Activated B cell treated with CpG ODN at 0.5 μM for 24 hours (primary cell): ENCODE results near the gene USP49. TPM values are rescaled to one million over a fixed set of nuclear protein-coding genes. Genes with fewer than 3 reads are reported as not detected.
"Not testable (repeated sequence)": the region's sequence is repeated elsewhere in the genome, so short reads cannot be mapped to it uniquely, and the experiment has no call there.

Experiments
- ATAC-seq: fragments of 200-7000 bp; cut with Tn5 transposase; one replicate; pipeline ENCODE4 v1.10.0; 2021; ENCODE audit warnings: low read depth, mild to moderate bottlenecking, moderate library complexity
- CTCF ChIA-PET: fragments of 350-600 bp; sonication (Branson Sonifier 250); formaldehyde crosslinking; loops from one replicate; lab custom pipeline; 2021; ENCODE audit warnings: antibody characterized with exemption; lab: Charles Lee
- POLR2A ChIA-PET: fragments of 350-600 bp; sonication (Branson Sonifier 250); formaldehyde crosslinking; loops from one replicate; lab custom pipeline; 2021; ENCODE audit warnings: antibody characterized with exemption; lab: Charles Lee
- DNase-seq: peaks from one replicate; pipeline ENCODE4 v3.0.0; 2022
- H3K27ac Mint-ChIP-seq: one replicate; pipeline ENCODE4 v1.8.0; 2020; ENCODE audit warnings: mixed read lengths
- H3K27me3 Mint-ChIP-seq: one replicate; pipeline ENCODE4 v1.8.0; 2021; ENCODE audit warnings: mixed read lengths
- H3K36me3 Mint-ChIP-seq: one replicate; pipeline ENCODE4 v1.8.0; 2021; ENCODE audit warnings: low read depth, mixed read lengths
- H3K4me1 Mint-ChIP-seq: one replicate; pipeline ENCODE4 v1.8.0; 2021; ENCODE audit warnings: mixed read lengths
- H3K4me3 Mint-ChIP-seq: one replicate; pipeline ENCODE4 v1.8.0; 2020; ENCODE audit warnings: mild to moderate bottlenecking, mixed read lengths
- H3K9me3 Mint-ChIP-seq: one replicate; pipeline ENCODE4 v1.8.0; 2020; ENCODE audit warnings: mixed read lengths
- CTCF ChIP-seq: fragments of 200-600 bp; IDR thresholded peaks from one replicate; pipeline ENCODE4 v1.8.0; 2022; ENCODE audit warnings: antibody characterized with exemption, mild to moderate bottlenecking
- intact Hi-C: fragments of 100-400 bp; cut with micrococcal nuclease; formaldehyde crosslinking; loops from one replicate; pipeline ENCODE4 v1.15.1; 2024
- total RNA-seq: library from RNA; stranded (reverse); gene quantifications from 2 replicates; pipeline ENCODE4 v1.2.3, GENCODE V29; 2022

USP49 gene
- total RNA-seq, 1 donor from 2014 or later = 7.7 TPM

- ChIA-PET CTCF (no interaction called here), POLR2A (no interaction called here)
- H3K36me3 Mint-ChIP-seq = peaks cover 2% of the 10 kb centered on the region
- no peaks in the 10 kb centered on the region for H3K9me3 Mint-ChIP-seq
- H3K4me3 Mint-ChIP-seq = no peak overlapping the region
- ATAC-seq (no peak), DNase-seq (no peak)
- intact Hi-C loops = loop anchor here (10.0 kb wide), 1 partner anchor 56 kb away; no protein-coding TSS in a partner anchor
- H3K4me1 Mint-ChIP-seq = no peaks in the 10 kb centered on the region
- no peak for TF ChIP-seq CTCF
- H3K27me3 Mint-ChIP-seq = no peaks in the 10 kb centered on the region
- H3K27ac Mint-ChIP-seq = no peak overlapping the region
Observed at GRCh38 chr6:41818271-41819054, 76.7 kb downstream of the USP49 start.

- H3K9me3 Mint-ChIP-seq = no peaks in the 10 kb centered on the region
- TF ChIP-seq CTCF = no peak
- intact Hi-C loops = loop anchor here (10.0 kb wide), 1 partner anchor 59 kb away; no protein-coding TSS in a partner anchor
- H3K36me3 Mint-ChIP-seq = no peaks in the 10 kb centered on the region
- no peaks in the 10 kb centered on the region for H3K27me3 Mint-ChIP-seq
- H3K4me3 Mint-ChIP-seq = no peak overlapping the region
- H3K4me1 Mint-ChIP-seq = no peaks in the 10 kb centered on the region
- H3K27ac Mint-ChIP-seq = no peak overlapping the region
- DNase-seq (no peak), ATAC-seq (no peak)
- POLR2A ChIA-PET = no interaction called here
- CTCF ChIA-PET = no interaction called here
Observed at GRCh38 chr6:41815587-41815986, 79.6 kb downstream of the USP49 start.

- POLR2A ChIA-PET = no interaction called here
- CTCF ChIA-PET = no interaction called here
- no peaks in the 10 kb centered on the region for H3K4me1 Mint-ChIP-seq
Observed at GRCh38 chr6:41814629-41815028, 80.5 kb downstream of the USP49 start.

GRCh38 chr6:41813956-41814355, 81.2 kb downstream of the USP49 start:
- no peaks in the 10 kb centered on the region for H3K9me3 Mint-ChIP-seq
- no peak for TF ChIP-seq CTCF
- H3K36me3 Mint-ChIP-seq = no peaks in the 10 kb centered on the region
- no peak overlapping the region for H3K27ac Mint-ChIP-seq
- CTCF ChIA-PET = no interaction called here
- ATAC-seq (no peak), DNase-seq (no peak)
- H3K4me3 Mint-ChIP-seq = no peak overlapping the region
- intact Hi-C loops = loop anchor here (10.0 kb wide), 1 partner anchor 61 kb away; no protein-coding TSS in a partner anchor
- no peaks in the 10 kb centered on the region for H3K27me3 Mint-ChIP-seq
- POLR2A ChIA-PET = no interaction called here
- no peaks in the 10 kb centered on the region for H3K4me1 Mint-ChIP-seq

More at GRCh38 chr6:41814629-41815028, 80.5 kb downstream of the USP49 start:
- DNase-seq (no peak), ATAC-seq (no peak)
- Mint-ChIP-seq H3K36me3 (no peaks in the 10 kb centered on the region), H3K9me3 (no peaks in the 10 kb centered on the region), H3K27me3 (no peaks in the 10 kb centered on the region), H3K27ac (no peak overlapping the region), H3K4me3 (no peak overlapping the region)
- TF ChIP-seq CTCF = no peak
- intact Hi-C loops = loop anchor here (10.0 kb wide), 1 partner anchor 60 kb away; no protein-coding TSS in a partner anchor

GRCh38 chr6:41813469-41813868, 81.7 kb downstream of the USP49 start:
- Mint-ChIP-seq H3K36me3 (no peaks in the 10 kb centered on the region), H3K4me3 (no peak overlapping the region), H3K9me3 (no peaks in the 10 kb centered on the region), H3K27me3 (no peaks in the 10 kb centered on the region), H3K4me1 (no peaks in the 10 kb centered on the region), H3K27ac (no peak overlapping the region)
- POLR2A ChIA-PET = no interaction called here
- no peak for DNase-seq
- CTCF ChIA-PET = no interaction called here
- intact Hi-C loops = loop anchor here (10.0 kb wide), 1 partner anchor 61 kb away; no protein-coding TSS in a partner anchor
- no peak for TF ChIP-seq CTCF
- no peak for ATAC-seq

- POLR2A ChIA-PET, H3K27ac Mint-ChIP-seq, H3K27me3 Mint-ChIP-seq, ATAC-seq, H3K9me3 Mint-ChIP-seq, H3K4me3 Mint-ChIP-seq, DNase-seq, H3K4me1 Mint-ChIP-seq, H3K36me3 Mint-ChIP-seq, CTCF ChIA-PET: not testable (repeated sequence)
- intact Hi-C loops = loop anchor here (10.0 kb wide), 1 partner anchor 63 kb away; no protein-coding TSS in a partner anchor
Observed at GRCh38 chr6:41811946-41812345, 83.2 kb downstream of the USP49 start.
